Upper lobe of right lung (tissue), 1 donor: ENCODE results near the gene ACER3. TPM values are rescaled to one million over a fixed set of nuclear protein-coding genes. Genes with fewer than 3 reads are reported as not detected.
"Not testable (repeated sequence)": the region's sequence is repeated elsewhere in the genome, so short reads cannot be mapped to it uniquely, and the experiment has no call there.

Experiments
- ATAC-seq: fragments of 200-7000 bp; cut with Tn5 transposase; one replicate; pipeline ENCODE4 v1.9.1; 2020; ENCODE audit warnings: mild to moderate bottlenecking, moderate library complexity
- DNase-seq: peaks from one replicate; pipeline ENCODE4 v3.0.0-alpha.2; 2020
- H3K27ac ChIP-seq: fragments of 200-600 bp; one replicate; pipeline ENCODE4 v1.8.0; 2022
- H3K27me3 ChIP-seq: fragments of 200-600 bp; one replicate; pipeline ENCODE4 v1.8.0; 2022; ENCODE audit warnings: mild to moderate bottlenecking
- H3K36me3 ChIP-seq: fragments of 200-600 bp; one replicate; pipeline ENCODE4 v1.8.0; 2022
- H3K4me1 ChIP-seq: fragments of 200-600 bp; one replicate; pipeline ENCODE4 v1.8.0; 2022
- H3K4me3 ChIP-seq: fragments of 200-600 bp; one replicate; pipeline ENCODE4 v1.8.0; 2022; ENCODE audit warnings: mild to moderate bottlenecking
- H3K9me3 ChIP-seq: fragments of 200-600 bp; one replicate; pipeline ENCODE4 v1.8.0; 2022
- CTCF ChIP-seq: fragments of 200-600 bp; IDR thresholded peaks from one replicate; pipeline ENCODE4 v1.8.0; 2022; ENCODE audit warnings: antibody characterized with exemption
- intact Hi-C: fragments of 100-400 bp; cut with DNase I; formaldehyde crosslinking; loops from one replicate; pipeline ENCODE4 v1.11.0; 2022
- total RNA-seq: library from RNA; stranded (reverse); fragmentation: NEBNext Ultra II Directional; extraction: Animal tissue kit (Norgen Biotek cat#: 25700); gene quantifications from one replicate; pipeline ENCODE4 v1.2.1, GENCODE V29; 2021
- donor health status: DM: no; HTN: yes; CAD: no; lungs with severe emphysema.

The ACER3 gene
- total RNA-seq, 1 donor from 2014 or later = 42.2 TPM

- Histone ChIP-seq H3K4me1 (peaks cover 23% of the 10 kb centered on the region), H3K36me3 (no peaks in the 10 kb centered on the region), H3K27me3 (no peaks in the 10 kb centered on the region), H3K27ac (no peak overlapping the region), H3K4me3 (no peak overlapping the region), H3K9me3 (no peaks in the 10 kb centered on the region)
- intact Hi-C loops = no loop called here
- ATAC-seq = no peak
- no peak for TF ChIP-seq CTCF
- DNase-seq = no peak
Observed at GRCh38 chr11:76822406-76822805, 38.3 kb upstream of the ACER3 start.

DNA sequence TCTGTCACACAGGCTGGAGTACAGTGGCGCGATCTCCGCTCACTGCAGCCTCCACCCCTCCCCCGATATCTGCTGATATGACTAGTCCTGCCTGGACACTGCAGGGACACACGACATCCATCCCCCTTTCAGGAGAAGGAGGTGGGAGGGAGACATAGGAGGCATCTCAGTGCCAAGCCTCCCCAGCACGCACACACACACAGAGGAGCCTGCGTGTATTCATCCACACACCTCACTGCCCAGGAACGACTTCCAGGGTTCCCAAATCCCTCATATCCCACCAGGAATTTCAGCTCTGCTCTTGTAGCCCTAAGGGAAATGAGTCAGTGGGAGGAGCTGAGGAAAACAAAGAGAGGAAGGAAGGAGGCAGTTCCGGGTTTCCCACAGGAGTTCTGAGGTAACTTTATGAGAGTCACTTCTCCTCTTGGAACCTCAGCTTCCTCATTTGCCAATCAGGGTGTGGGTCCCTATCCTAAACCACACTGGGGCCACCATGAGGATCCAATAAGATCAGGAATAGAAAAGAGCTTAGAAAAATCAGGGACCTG is 37.2 kb upstream of the ACER3 start:
- Histone ChIP-seq H3K36me3 (no peaks in the 10 kb centered on the region), H3K27me3 (no peaks in the 10 kb centered on the region)

GRCh38 chr11:76824083-76824939 is 36.4 kb upstream of the ACER3 start:
- no peaks in the 10 kb centered on the region for H3K36me3 ChIP-seq
- H3K4me1 ChIP-seq = peaks cover 23% of the 10 kb centered on the region
- intact Hi-C loops = no loop called here
- no peaks in the 10 kb centered on the region for H3K9me3 ChIP-seq
- ATAC-seq (peak; percentile 80), DNase-seq (no peak)
- no peaks in the 10 kb centered on the region for H3K27me3 ChIP-seq
- no peak overlapping the region for H3K4me3 ChIP-seq
- peak overlapping the region; percentile 81 for H3K27ac ChIP-seq
- no peak for TF ChIP-seq CTCF

More for the DNA sequence above, 37.2 kb upstream of the ACER3 start:
- Histone ChIP-seq H3K4me1 (peaks cover 23% of the 10 kb centered on the region), H3K4me3 (no peak overlapping the region), H3K27ac (peak overlapping the region; percentile 81), H3K9me3 (no peaks in the 10 kb centered on the region)
- no peak for TF ChIP-seq CTCF
- DNase-seq = no peak
- intact Hi-C loops = no loop called here
- ATAC-seq = peak; percentile 85

DNA sequence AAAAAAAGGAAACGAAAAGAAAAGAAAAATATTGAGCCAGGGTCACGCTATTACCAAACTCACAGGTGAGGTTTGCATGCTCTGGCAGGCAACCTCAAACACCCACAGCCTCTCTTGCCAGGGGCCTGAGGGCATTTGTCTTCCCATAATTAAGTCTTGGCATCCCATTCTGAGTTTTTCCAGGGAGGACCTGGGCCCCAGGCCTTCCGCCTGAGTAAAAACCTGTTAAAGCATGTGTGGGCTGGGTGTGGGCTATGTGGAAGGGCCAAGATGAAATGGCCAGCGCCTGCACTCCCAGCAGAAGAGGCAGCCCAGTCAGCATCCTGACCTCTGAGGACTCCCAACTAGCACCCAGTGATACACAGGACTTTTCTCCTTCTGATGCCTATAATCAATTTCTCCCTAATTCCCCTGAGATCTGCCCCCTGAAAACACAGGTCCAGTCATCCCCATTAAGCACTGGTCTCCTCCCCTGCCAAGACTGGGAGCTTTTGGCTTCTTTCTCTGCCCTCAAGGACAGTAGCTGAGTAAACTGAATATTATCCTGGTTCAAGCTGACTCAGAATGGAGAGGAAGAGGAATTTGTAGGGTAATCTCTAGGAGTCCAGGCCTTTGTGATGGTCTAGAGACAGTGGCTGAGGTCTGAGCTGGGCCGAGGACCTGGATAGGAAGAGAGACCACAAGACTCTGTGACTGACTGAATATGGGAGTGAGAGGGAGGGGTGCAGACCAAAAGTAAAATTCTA is 35.6 kb upstream of the ACER3 start:
- DNase-seq (no peak), ATAC-seq (peak; percentile 8)
- Histone ChIP-seq H3K27me3 (no peaks in the 10 kb centered on the region), H3K4me3 (no peak overlapping the region), H3K36me3 (no peaks in the 10 kb centered on the region), H3K9me3 (no peaks in the 10 kb centered on the region), H3K4me1 (peaks cover 23% of the 10 kb centered on the region), H3K27ac (peak overlapping the region; percentile 81)
- no peak for TF ChIP-seq CTCF
- intact Hi-C loops = no loop called here

- ATAC-seq = peak; percentile 10
- no peaks in the 10 kb centered on the region for H3K27me3 ChIP-seq
- TF ChIP-seq CTCF = no peak
- no peak for DNase-seq
- no peaks in the 10 kb centered on the region for H3K36me3 ChIP-seq
- H3K4me1 ChIP-seq = peaks cover 30% of the 10 kb centered on the region
- intact Hi-C loops = no loop called here
- peak overlapping the region; percentile 81 for H3K27ac ChIP-seq
- no peaks in the 10 kb centered on the region for H3K9me3 ChIP-seq
- no peak overlapping the region for H3K4me3 ChIP-seq
Observed at GRCh38 chr11:76825726-76826396, 34.9 kb upstream of the ACER3 start.

DNA sequence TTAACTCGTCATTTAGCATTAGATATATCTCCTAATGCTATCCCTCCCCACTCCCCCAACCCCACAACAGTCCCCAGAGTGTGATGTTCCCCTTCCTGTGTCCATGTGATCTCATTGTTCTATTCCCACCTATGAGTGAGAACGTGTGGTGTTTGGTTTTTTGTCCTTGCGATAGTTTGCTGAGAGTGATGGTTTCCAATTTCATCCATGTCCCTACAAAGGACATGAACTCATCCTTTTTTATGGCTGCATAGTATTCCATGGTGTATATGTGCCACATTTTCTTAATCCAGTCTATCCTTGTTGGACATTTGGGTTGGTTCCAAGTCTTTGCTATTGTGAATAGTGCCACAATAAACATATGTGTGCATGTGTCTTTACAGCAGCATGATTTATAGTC is 34.2 kb upstream of the ACER3 start:
- H3K36me3 ChIP-seq, ATAC-seq, H3K27ac ChIP-seq, intact Hi-C loops, DNase-seq, H3K9me3 ChIP-seq, H3K4me3 ChIP-seq, H3K27me3 ChIP-seq: not testable (repeated sequence)
- H3K4me1 ChIP-seq = peaks cover 33% of the 10 kb centered on the region

DNA sequence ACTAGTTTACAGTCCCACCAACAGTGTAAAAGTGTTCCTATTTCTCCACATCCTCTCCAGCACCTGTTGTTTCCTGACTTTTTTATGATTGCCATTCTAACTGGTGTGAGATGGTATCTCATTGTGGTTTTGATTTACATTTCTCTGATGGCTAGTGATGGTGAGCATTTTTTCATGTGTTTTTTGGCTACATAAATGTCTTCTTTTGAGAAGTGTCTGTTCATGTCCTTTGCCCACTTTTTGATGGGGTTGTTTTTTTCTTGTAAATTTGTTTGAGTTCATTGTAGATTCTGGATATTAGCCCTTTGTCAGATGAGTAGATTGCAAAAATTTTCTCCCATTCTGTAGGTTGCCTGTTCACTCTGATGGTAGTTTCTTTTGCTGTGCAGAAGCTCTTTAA is 33.7 kb upstream of the ACER3 start:
- H3K36me3 ChIP-seq, ATAC-seq, H3K27ac ChIP-seq, intact Hi-C loops, H3K9me3 ChIP-seq, H3K4me3 ChIP-seq, H3K27me3 ChIP-seq, DNase-seq: not testable (repeated sequence)
- peaks cover 33% of the 10 kb centered on the region for H3K4me1 ChIP-seq
